ENCODE measurements around the gene GBF1.
"Not testable (repeated sequence)": the region's sequence is repeated elsewhere in the genome, so short reads cannot be mapped to it uniquely, and the experiment has no call there.

GBF1 gene, protein sequence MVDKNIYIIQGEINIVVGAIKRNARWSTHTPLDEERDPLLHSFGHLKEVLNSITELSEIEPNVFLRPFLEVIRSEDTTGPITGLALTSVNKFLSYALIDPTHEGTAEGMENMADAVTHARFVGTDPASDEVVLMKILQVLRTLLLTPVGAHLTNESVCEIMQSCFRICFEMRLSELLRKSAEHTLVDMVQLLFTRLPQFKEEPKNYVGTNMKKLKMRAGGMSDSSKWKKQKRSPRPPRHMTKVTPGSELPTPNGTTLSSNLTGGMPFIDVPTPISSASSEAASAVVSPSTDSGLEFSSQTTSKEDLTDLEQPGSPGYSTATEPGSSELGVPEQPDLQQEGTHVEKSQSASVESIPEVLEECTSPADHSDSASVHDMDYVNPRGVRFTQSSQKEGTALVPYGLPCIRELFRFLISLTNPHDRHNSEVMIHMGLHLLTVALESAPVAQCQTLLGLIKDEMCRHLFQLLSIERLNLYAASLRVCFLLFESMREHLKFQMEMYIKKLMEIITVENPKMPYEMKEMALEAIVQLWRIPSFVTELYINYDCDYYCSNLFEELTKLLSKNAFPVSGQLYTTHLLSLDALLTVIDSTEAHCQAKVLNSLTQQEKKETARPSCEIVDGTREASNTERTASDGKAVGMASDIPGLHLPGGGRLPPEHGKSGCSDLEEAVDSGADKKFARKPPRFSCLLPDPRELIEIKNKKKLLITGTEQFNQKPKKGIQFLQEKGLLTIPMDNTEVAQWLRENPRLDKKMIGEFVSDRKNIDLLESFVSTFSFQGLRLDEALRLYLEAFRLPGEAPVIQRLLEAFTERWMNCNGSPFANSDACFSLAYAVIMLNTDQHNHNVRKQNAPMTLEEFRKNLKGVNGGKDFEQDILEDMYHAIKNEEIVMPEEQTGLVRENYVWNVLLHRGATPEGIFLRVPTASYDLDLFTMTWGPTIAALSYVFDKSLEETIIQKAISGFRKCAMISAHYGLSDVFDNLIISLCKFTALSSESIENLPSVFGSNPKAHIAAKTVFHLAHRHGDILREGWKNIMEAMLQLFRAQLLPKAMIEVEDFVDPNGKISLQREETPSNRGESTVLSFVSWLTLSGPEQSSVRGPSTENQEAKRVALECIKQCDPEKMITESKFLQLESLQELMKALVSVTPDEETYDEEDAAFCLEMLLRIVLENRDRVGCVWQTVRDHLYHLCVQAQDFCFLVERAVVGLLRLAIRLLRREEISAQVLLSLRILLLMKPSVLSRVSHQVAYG (N-terminal part only)

DNA sequence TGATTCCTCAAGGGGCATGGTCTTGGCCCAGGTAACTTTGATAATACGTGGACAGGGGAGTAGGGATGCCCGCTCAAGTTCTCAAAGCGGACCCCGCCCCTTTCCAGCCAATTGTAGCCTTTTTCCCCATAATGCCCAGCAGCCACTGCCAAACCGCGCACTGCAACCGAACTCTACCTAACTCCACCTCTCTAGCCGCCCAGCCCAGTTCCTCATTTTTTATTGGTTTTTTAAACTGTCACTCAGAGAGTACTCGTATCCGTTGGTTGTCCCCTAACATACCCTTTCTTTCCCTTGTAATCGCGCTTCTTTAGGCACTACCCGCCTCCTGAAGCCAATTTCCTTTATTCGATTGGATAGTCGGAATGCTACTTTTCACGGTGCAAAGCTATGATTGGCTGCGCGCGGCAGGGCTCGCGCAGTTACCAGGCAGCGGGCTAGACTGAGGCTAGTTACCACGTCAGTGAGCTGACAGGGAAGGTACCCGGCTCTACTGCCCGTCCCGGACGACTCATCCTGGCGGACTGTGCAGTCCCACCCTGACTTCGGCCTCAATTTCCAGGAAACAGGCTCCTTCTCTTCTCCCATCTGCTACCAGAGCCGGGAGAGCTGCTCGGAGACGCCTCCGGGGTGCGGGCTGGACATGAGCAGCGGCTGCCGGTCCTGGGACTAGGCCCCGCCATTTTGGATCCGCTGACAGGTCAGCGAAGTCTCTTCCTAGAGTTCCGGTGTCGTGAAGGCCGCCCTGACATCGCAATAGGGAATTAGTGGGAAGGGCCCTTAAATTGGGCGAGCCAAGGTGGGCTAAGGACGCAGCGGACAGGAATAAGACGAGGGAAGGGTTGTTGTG, at the start of gene GBF1:
Gene GBF1 (plus strand): TSS at position 451 of the 850 bp plus-strand sequence. CDS start 13,407 bp downstream, outside the sequence.
- intact Hi-C loops (cut with DNase I) = no loop called here
- DNase-seq = peak; percentile 90 to 99 (median 94)

DNA sequence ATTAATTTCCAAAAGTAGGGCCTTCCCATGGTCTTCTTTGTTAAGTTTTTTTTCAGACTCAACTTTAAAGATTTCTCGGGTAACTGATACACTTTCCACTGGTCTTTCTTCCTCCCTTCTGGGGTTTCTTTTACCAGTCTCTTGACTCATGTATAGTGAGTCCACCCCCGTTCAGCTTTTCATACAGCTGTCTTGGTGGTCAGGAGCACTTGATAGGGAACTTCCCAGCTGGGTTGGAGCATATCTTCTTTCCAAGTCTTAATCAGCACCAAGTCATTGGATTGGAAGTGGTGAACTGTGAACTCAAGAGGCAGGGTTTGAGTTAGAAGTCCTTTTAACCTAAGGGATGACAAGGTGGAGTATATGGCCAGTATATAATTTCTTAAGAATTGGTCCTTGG, 48.4 kb upstream of the GBF1 start:
- intact Hi-C loops (cut with DNase I) = no loop called here

DNA sequence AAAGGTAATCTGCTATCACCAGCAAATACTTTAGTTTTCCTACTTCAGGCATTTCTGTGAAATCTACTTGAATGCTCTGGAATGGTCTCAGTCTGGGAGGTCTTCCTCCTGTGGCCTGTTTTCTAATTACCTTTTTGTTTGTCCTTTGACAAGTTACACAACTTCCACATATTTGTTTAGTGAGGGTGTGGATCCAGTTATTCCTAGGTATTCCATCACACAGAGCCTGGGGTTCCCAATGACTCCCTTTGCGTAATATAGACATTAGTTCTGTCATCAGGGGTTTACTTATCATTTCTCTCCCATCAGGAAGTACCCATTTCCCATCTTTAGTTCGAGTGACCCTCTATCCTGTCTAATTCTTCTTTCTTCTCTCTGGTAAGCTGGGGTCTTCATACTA, 47.3 kb upstream of the GBF1 start:
- no peak for DNase-seq
- intact Hi-C loops (cut with DNase I) = no loop called here

More for the DNA sequence above, 48.4 kb upstream of the GBF1 start:
- DNase-seq = no peak

DNA sequence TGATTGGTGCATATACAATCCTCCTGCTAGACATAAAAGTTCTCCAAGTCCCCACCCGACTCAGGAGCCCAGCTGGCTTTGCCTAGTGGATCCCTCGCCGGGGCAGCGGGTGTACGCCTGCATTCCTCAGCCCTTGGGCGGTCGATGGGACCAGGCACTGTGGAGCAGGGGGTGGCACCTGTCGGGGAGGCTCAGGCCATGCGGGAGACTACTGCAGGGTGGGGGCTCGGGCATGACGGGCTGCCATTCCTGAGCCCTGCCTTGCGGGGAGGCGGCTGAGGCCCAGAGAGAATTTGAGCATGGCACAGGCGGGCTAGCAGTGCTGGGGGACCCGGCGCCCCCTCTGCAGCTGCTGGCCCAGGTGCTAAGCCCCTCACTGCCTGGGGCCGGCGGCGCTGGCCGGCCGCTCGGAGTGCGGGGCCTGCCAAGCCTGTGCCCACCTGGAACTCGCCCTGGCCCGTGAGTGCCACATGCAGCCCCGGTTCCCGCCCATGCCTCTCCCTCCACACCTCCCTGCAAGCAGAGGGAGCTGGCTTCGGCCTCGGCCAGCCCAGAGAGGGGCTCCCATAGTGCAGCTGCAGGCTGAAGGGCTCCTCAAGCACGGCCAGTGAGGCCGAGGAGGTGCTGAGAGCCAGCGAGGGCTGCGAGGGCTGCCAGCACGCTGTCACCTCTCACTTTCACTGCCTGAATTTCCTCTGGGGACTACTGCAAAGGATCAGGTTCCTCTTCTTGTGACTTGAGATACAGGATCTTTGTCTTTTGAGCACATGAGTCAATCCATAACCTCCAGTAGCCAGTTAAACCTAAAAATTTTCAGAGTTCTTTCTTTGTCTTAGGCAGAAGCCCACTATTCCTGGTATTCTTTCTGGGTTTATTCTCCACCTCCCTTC, 44.3 kb upstream of the GBF1 start:
- intact Hi-C loops (cut with DNase I) = no loop called here
- no peak for DNase-seq

DNA sequence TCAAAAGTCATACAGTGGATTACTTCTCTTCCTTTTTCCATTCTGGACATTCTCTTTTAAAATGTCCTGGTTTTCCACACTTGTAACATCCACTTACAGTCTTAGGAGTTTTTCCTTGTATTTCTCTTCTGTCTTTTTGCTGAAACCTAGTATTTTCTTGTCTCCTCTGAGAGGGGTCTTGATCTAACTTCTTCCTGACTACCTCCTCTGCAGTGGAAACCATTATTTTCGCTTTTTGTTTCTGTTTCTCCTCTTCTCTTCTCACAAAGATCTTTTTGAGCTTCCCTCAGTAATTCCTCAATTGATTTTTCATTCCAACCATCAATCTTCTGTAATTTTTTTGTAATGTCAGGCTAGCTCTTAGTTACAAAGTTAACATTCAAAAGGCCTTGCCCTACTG, 42.9 kb upstream of the GBF1 start:
- intact Hi-C loops (cut with DNase I) = no loop called here
- no peak for DNase-seq

DNA sequence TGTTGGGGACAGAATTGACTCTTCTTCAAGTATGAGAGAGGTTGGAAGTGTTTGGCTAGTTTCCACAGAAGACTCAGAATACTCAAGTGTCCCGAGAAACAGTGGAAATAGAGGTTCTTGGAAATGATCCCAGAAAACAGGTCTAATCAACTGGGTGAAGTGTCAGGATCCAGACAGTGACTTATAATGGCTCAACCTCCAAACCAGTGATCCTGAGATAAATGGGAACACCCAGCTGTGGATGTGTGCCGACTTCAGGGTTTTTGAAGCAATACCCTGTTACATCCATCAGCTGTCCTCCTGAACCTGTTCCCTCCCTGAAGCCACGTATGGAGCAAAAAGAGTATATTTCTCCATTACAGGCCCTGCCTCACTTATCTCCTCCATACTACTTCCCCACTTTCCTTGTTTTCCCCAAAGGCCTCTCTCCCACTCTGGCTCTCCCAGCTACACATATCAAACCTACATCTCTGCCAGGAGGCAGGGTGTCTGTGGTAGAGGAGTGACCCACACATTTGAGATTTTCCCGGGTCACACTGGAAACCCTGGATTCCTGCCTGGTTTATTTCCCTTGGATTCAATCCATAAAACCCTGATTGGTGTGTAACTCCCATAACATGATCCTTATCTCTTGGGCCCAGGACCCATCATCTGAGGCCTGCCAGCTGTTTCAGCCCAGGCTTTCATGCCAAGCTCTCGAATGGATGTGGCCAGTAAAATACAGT, 36.9 kb upstream of the GBF1 start:
- no peak for DNase-seq
- intact Hi-C loops (cut with DNase I) = no loop called here

DNA sequence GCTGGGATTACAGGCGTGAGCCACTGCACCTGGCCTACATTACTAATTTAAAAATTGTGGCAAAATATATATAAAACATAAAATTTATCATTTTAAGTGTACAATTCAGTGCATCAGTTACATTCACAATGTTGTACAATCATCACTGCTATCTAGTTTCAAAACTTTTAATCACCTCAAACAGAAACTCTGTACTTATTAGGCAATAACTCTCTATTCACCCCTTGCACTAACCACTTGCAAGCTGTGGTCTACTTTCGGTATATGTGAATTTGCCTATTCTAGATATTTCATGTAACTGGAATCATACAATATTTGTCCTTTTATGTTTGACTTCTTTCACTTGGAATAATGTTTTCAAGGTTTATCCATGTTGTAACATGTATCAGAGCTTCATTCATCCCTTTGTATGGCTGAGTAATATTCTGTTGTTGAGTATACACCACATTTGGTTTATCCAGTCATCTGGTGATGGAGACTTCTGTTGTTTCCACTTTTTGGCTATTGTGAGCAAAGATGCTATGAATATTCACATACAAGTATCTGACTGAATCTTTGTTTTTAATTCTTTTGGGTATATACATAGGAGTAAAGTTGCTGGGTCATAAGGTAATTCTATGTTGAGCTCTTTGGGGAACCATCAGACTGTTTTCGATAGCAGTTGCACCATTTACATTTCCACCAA, 33.6 kb upstream of the GBF1 start:
- no peak for DNase-seq
- intact Hi-C loops (cut with DNase I) = no loop called here

DNA sequence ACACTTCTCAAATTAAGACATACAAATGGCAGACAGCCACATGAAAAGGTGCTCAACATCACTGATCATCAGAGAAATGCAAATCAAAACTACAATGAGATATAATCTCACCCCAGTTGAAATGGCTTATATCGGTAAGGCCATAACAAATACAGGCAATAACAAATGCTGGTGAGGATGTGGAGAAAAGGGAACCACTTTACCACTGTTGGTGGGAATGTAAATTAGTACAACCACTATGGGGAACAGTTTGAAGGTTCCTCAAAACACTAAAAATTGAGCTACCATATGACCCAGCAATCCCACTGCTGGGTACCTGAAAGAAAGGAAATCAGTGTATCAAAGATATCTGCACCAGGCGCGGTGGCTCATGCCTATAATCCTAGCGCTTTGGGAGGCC, 31.7 kb upstream of the GBF1 start:
- intact Hi-C loops (cut with DNase I); DNase-seq: not testable (repeated sequence)

DNA sequence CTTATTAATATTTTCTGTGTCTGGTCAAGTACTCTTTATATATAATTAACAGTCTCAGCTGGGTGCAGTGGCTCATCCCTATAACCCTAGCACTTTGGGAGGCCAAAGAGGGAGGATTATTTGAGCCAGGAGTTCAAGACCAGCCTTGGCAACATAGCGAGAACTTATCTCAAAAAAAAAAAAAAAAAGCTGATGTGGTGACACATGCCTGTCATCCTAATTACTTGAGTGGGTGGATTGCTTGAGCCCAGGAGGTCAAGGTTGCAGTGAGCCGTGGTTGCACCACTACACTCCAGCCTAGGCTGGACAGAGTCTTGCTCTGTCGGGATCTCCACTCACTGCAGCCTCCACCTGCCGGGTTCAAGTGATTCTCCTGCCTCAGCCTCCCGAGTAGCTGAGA, 26.0 kb upstream of the GBF1 start:
- intact Hi-C loops (cut with DNase I) = no loop called here
- DNase-seq = no peak

DNA sequence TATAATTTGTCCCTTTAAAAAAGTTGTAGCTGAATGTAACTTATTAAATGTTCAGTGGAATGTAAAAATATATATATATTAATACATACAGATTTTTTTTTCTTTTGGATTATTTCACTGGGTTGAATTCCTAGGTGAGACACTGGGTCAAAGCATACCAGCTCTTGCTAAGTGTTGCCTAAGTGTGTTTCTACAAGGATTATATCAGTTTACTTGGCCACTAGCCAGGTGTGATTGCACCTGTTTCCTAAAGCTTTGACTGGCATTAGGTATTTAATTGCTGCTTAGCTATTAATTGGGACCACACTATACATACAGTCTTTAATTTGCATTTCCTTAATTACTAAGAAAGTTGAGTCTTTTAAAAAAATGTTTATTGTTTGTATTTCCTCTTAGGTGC, 24.7 kb upstream of the GBF1 start:
- intact Hi-C loops (cut with DNase I) = no loop called here
- no peak for DNase-seq

DNA sequence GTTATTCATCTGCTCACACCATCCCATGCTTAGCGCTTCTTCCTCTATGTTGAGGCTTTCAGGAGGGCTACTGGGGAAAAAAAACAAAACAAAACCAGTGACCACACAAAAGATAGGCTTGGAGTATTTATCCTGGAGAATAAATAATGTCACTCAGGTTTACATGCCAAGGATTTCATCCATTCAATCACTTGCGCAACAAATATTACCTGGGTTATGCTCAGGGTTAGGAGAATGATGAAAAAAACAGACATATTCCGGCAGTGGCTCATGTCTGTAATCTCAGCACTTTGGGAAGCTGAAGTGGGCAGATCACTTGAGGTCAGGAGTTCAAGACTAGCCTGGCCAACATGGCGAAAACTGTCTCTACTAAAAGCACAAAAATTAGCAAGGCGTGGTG, 22.5 kb upstream of the GBF1 start:
- DNase-seq = no peak
- intact Hi-C loops (cut with DNase I) = no loop called here

DNA sequence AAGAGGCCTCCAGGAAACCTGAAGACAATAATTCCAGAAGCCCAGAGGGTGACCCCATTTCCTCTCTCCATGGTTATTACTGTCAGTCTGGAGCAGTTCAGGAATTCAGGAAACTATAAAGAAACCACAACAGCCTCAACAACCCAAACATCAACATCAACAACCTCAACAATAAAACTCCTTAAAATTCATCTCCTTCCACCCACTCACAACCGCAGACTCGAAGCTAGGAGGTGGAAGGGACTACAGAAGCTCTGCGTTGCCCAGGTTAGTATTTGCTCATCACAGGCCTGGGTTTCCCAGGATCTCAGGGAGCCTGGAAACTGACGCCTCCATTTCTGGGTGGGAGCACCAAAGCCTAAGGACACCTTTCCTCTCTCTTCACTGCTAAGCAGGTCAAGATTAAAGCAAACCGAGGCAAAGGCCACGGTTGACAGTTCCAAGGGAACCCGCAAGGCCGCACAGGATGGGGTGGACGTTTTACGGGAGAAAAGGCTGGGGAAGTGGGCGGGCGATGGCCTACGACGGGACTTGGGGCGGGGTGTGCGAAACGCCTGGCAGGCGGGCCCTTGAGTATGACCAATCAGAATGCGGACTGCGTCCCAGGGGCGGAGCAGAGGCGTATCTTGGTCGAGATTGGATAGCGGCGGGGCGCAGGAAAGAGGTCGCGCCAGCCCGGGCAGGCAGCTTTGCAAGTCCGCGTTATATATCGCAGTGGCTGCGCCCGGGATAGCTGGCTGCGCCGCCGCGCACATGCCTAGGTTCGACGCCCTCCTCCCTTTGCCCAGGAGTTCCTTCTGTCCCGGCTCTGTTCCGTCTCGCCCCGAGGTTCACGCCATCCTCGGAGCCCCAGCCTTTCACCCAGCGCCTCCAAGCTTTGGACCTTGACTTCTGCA, 19.4 kb upstream of the GBF1 start, which contains the start of gene ELOVL3:
Gene ELOVL3 (plus strand): TSS at position 654 of the 896 bp plus-strand sequence. CDS start 250 bp downstream, outside the sequence.
- peak; percentile 83 to 99 (median 90) for DNase-seq
- intact Hi-C loops (cut with DNase I) = loop anchor here (5.0 kb wide), 1 partner anchor 171 kb away; the partner anchor contains the start of gene NFKB2

DNA sequence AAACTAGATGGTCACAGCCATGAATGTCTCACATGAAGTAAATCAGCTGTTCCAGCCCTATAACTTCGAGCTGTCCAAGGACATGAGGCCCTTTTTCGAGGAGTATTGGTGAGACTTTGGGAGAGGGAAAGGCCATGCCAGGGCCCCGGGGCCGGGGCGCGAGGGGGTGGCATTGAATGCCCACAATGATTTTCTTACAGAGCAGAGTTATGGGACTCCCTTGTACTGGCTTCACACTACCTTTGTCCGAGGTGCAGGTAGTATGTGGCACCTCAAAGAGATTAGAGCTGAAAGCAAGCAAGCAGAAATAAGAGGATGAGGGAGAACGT, 18.8 kb upstream of the GBF1 start:
- DNase-seq = no peak
- intact Hi-C loops (cut with DNase I) = loop anchor here (5.0 kb wide), 1 partner anchor 171 kb away; the partner anchor contains the start of gene NFKB2

DNA sequence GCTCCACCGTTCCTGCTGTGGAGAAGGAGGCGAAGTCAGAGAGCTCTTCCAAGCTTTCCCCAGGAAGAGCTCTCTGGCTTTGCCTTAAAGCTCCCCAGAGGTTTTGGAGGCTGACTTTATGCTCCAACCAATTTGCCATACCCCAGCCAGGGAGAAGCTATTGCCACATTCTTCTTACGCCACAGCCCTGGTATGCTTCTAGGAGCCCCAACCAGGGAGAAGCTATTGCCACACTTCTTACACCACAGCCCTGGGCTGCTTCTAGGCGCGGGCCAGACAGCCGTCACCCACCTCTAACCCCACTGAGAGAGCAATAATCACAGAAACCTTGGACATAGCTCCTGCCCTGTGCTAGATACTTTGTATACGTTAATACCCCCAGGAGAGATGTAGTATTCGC, 18.3 kb upstream of the GBF1 start:
- no peak for DNase-seq
- intact Hi-C loops (cut with DNase I) = loop anchor here (5.0 kb wide), 1 partner anchor 170 kb away; the partner anchor contains the start of gene NFKB2

DNA sequence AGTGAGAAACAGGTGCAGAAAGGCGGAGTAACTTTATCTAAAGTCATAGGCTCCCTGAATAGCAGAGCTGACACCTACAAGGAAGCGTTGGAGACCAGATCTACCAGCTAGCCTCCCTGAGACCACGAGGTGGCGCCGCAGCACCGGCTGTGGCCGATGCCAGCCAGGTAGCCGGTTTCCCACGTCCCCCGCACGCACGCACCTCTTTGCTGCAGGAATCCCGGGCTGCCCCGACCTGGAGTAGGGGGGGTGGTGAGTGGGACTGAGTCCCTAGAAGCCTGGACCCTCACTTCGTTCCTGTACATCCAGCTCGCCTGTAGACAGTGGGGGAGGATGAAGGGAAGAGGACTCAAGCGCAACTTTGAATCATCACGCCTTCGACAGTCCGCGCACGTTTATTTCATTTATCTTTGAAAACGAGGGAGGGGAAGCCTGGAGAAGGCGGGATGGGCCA, 15.5 kb upstream of the GBF1 start:
- peak; percentile 67 to 97 (median 84) for DNase-seq
- intact Hi-C loops (cut with DNase I) = loop anchor here (1.0 to 10.0 kb wide), 3 partner anchors 65 to 167 kb away; partner anchors contain the start of gene NFKB2

DNA sequence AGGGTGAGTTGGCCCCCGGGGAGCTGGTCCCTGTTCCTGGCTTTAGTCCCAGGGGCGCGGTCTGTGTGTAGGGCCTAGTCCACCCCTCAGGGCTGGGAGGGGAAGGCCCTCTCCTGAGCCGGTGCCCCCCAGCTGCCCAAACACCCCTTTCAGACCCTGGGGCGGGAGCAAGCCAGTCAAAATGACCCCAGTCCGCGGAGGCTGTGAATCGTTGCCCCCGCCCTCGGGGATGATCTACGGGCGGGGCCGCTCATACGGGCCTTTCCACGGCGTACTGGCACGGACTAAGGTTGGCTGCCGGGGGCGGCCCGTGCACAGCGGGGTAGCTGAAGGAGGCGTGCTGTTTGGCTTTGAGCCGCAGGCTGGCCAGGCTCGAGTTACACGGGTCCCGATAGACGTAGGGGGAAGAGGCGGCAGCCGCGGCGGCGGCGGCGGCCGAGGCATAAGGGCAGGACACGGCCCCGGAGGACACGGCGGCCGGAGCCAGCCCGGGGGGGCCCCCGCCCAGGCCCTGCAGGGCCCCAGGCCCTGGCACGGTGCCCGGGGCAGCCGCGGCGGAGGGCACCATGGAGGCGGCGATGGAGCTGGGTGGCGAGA, 15.0 kb upstream of the GBF1 start:
- intact Hi-C loops (cut with DNase I) = loop anchor here (10.0 kb wide), 1 partner anchor 66 kb away; no protein-coding TSS in a partner anchor

More for the DNA sequence above, 15.0 kb upstream of the GBF1 start:
- no peak for DNase-seq

Data from posterior cingulate gyrus (tissue), 11 donors.